Endothelial cell of umbilical vein (primary cell): ENCODE results near the gene TOP3B. TPM values are rescaled to one million over a fixed set of nuclear protein-coding genes. Genes with fewer than 3 reads are reported as not detected.

Experiments
- BruUV-seq: library from RNA; stranded (reverse); fragments of 400-500 nt; replicated peaks from 2 replicates; lab custom pipeline; 2021; lab: Mats Ljungman, UMichigan
- CTCF ChIA-PET: fragments of 300-600, 350-600 bp; sonication (Branson Sonifier 250); formaldehyde crosslinking; loops from one replicate; lab custom pipeline; 2021; ENCODE audit warnings: antibody characterized with exemption, inconsistent platforms; lab: Charles Lee
- POLR2A ChIA-PET: fragments of 300-600, 350-600 bp; sonication (Branson Sonifier 250); formaldehyde crosslinking; loops from one replicate; lab custom pipeline; 2021; ENCODE audit warnings: antibody characterized with exemption, inconsistent platforms; lab: Charles Lee
- DNase-seq: peaks from one replicate; pipeline ENCODE4 v3.0.0-alpha.2; 2011; ENCODE audit warnings: low read depth, low spot score
- FAIRE-seq: peaks from 2 replicates; lab custom pipeline; 2011; peaks lifted over from hg19 to GRCh38; lab: Jason Lieb, UNC
- H2AFZ ChIP-seq: 2 replicates; pipeline ENCODE4 v1.6.0; 2012; ENCODE audit warnings: low read depth, low read length, control low read depth, inconsistent platforms
- H3K27ac ChIP-seq: 2 replicates; pipeline ENCODE4 v1.5.1; 2011; ENCODE audit warnings: low read depth, mild to moderate bottlenecking, control low read depth, low read length, moderate library complexity; ENCODE audit not compliant: insufficient read depth
- H3K27me3 ChIP-seq, 2 experiments: 2 replicates each; pipeline versions ENCODE4 v1.6.0 to v1.6.1; 2011; ENCODE audit warnings: low read length in 2 of 2, mixed read lengths in 1 of 2; ENCODE audit not compliant: control insufficient read depth in 2 of 2, insufficient read depth in 2 of 2
- H3K36me3 ChIP-seq, 2 experiments: 2 replicates in 1 of 2; 3 replicates in 1 of 2; pipeline ENCODE4 v1.5.1; 2011; ENCODE audit warnings: low read length in 2 of 2, mild to moderate bottlenecking in 1 of 2, moderate library complexity in 1 of 2; ENCODE audit not compliant: control insufficient read depth in 2 of 2, insufficient read depth in 2 of 2; ENCODE audit errors: extremely low read depth in 1 of 2
- H3K4me1 ChIP-seq: 3 replicates; pipeline ENCODE4 v1.5.1; 2011; ENCODE audit warnings: mild to moderate bottlenecking, low read length; ENCODE audit not compliant: control insufficient read depth, insufficient read depth; ENCODE audit errors: extremely low read depth
- H3K4me2 ChIP-seq: 2 replicates; pipeline ENCODE4 v1.6.1; 2011; ENCODE audit warnings: low read length, control low read depth, mixed read lengths; ENCODE audit not compliant: insufficient read depth
- H3K4me3 ChIP-seq, 3 experiments: fragments of 200-600 bp in 1 of 3; sonication (generic), shearing (Covaris generic) in 1 of 3; replicated peaks in 1 of 3; 2 replicates each; pipeline ENCODE4 v1.5.1; 2011 to 2016; ENCODE audit warnings: control low read depth in 3 of 3, low read length in 3 of 3, mild to moderate bottlenecking in 2 of 3, inconsistent platforms in 1 of 3, low read depth in 1 of 3, moderate library complexity in 1 of 3; ENCODE audit not compliant: insufficient read depth in 1 of 3
- H3K79me2 ChIP-seq: 2 replicates; pipeline ENCODE4 v1.6.0; 2012; ENCODE audit warnings: low read length, inconsistent platforms; ENCODE audit not compliant: control insufficient read depth, insufficient read depth
- H3K9ac ChIP-seq: replicated peaks from 2 replicates; pipeline ENCODE3; 2011; ENCODE audit warnings: low read length, control low read depth; ENCODE audit not compliant: insufficient read depth; ENCODE audit errors: extremely low read depth
- H3K9me1 ChIP-seq: replicated peaks from 3 replicates; pipeline ENCODE4 v1.6.0; 2011; ENCODE audit warnings: mild to moderate bottlenecking, low read length; ENCODE audit not compliant: control insufficient read depth, insufficient read depth; ENCODE audit errors: extremely low read depth
- H3K9me3 ChIP-seq: replicated peaks from 2 replicates; pipeline ENCODE4 v1.5.1; 2012; ENCODE audit warnings: low read length, inconsistent platforms; ENCODE audit not compliant: control insufficient read depth, insufficient read depth
- H4K20me1 ChIP-seq: replicated peaks from 2 replicates; pipeline ENCODE3; 2011; ENCODE audit warnings: mild to moderate bottlenecking, low read length; ENCODE audit not compliant: control insufficient read depth, insufficient read depth; ENCODE audit errors: extremely low read depth
- CTCF ChIP-seq, 2 donors: IDR thresholded peaks; 1 replicate in 1 of 2; 2 replicates in 1 of 2; pipeline ENCODE4 v1.5.1; 2011; ENCODE audit warnings: low read length in 2 of 2, mild to moderate bottlenecking in 2 of 2, moderate library complexity in 2 of 2, control low read depth in 1 of 2, inconsistent platforms in 1 of 2, low read depth in 1 of 2; ENCODE audit not compliant: insufficient read depth in 1 of 2; ENCODE audit errors: extremely low read depth in 1 of 2
- EZH2 ChIP-seq: IDR thresholded peaks from 2 replicates; pipeline ENCODE4 v1.6.1; 2012; ENCODE audit warnings: borderline replicate concordance, low read depth, mild to moderate bottlenecking, moderate library complexity, low read length, inconsistent platforms; ENCODE audit not compliant: severe bottlenecking
- FOS ChIP-seq: IDR thresholded peaks from 2 replicates; pipeline ENCODE4 v1.6.1; 2011; ENCODE audit warnings: mild to moderate bottlenecking, low read length, moderate library complexity, borderline replicate concordance; ENCODE audit not compliant: insufficient read depth
- GATA2 ChIP-seq: IDR thresholded peaks from 2 replicates; pipeline ENCODE4 v1.7.0; 2011; ENCODE audit warnings: low read depth, mild to moderate bottlenecking, moderate library complexity, mixed read lengths, low read length; ENCODE audit not compliant: insufficient read length, insufficient read depth
- JUN ChIP-seq: IDR thresholded peaks from 2 replicates; pipeline ENCODE4 v1.6.1; 2011; ENCODE audit warnings: borderline replicate concordance, low read depth; ENCODE audit not compliant: insufficient read length, insufficient read depth
- MAX ChIP-seq: IDR thresholded peaks from 2 replicates; pipeline ENCODE4 v1.6.1; 2011; ENCODE audit not compliant: insufficient read depth, insufficient read length
- MYC ChIP-seq: IDR thresholded peaks from one replicate; pipeline ENCODE4 v1.6.1; 2011; ENCODE audit warnings: mild to moderate bottlenecking, low read depth, low read length
- POLR2A ChIP-seq: IDR thresholded peaks from 2 replicates; pipeline ENCODE4 v1.6.1; 2012; ENCODE audit warnings: low read depth, mild to moderate bottlenecking, control low read depth, low read length
- POLR2AphosphoS5 ChIP-seq: IDR thresholded peaks from 2 replicates; pipeline ENCODE4 v1.6.1; 2012; ENCODE audit warnings: low read depth, mild to moderate bottlenecking, control low read depth, low read length, moderate library complexity; ENCODE audit not compliant: insufficient read depth
- dilution Hi-C: fragments of 300-500 bp; cut with MboI; formaldehyde crosslinking; loops from one replicate; pipeline ENCODE4 v1.15.0; 2019; ENCODE audit warnings: low sequenced_read_pairs; ENCODE audit not compliant: extremely low pct_ligation_motif_present
- intact Hi-C: fragments of 100-400 bp; cut with micrococcal nuclease; formaldehyde crosslinking; loops from one replicate; pipeline ENCODE4 v1.10.0; 2022
- polyA plus RNA-seq, 4 experiments: library from polyadenylated mRNA; depleted of rRNA in 3 of 4; stranded (reverse) in 3 of 4; unstranded in 1 of 4; fragments of >200 nt; gene quantifications; 2 replicates each; pipeline versions ENCODE4 v1.2.1 to v1.2.3, GENCODE V29; 2011 to 2012; ENCODE audit warnings: missing spikeins in 1 of 4
- total RNA-seq: library from RNA; stranded (reverse); gene quantifications from 2 replicates; pipeline ENCODE4 v1.2.3, GENCODE V29; 2021

The TOP3B gene
- total and polyA plus RNA-seq, 2 donors (not counting 3 experiments of a cell fraction or from before 2014, with no cell fraction given): 25.2 to 56.5 TPM

- intact Hi-C loops (no loop called here), dilution Hi-C loops (no loop called here)
- no peak for TF ChIP-seq GATA2
- TF ChIP-seq FOS: no peak
- TF ChIP-seq MYC: no peak
- TF ChIP-seq MAX: no peak
- TF ChIP-seq EZH2: no peak
- TF ChIP-seq POLR2AphosphoS5: no peak
- TF ChIP-seq CTCF (IDR thresholded peaks at IDR 0.05; ENCODE audit: extremely low read depth in 1 of 2, insufficient read depth in 1 of 2, low read depth in 1 of 2, low read length in 2 of 2): no peak
- no peak for TF ChIP-seq POLR2A
- no peak for TF ChIP-seq JUN
- no peaks in the 10 kb centered on the region for H3K9me3 ChIP-seq
- no peaks in the 10 kb centered on the region for H4K20me1 ChIP-seq
- DNase-seq (no peak), FAIRE-seq (no peak)
- H2AFZ ChIP-seq: no peak overlapping the region
- ChIA-PET POLR2A (no interaction called here), CTCF (interaction anchor here (1.4 to 3.3 kb wide), 2 partner anchors 9 to 10 kb away, joined by 5 to 15 read pairs; partner anchors contain the start of gene PPM1F)
- no peak overlapping the region for H3K9ac ChIP-seq
- H3K36me3 ChIP-seq: peaks cover 15 to 45% of the 10 kb centered on the region in 2 experiments
- H3K4me3 ChIP-seq: no peak overlapping the region
- BruUV-seq: no TSS peak
- no peak overlapping the region for H3K27ac ChIP-seq
- H3K27me3 ChIP-seq: no peaks in the 10 kb centered on the region
- no peak overlapping the region for H3K4me2 ChIP-seq
- no peaks in the 10 kb centered on the region for H3K9me1 ChIP-seq
- no peaks in the 10 kb centered on the region for H3K4me1 ChIP-seq
- H3K79me2 ChIP-seq: no peaks in the 10 kb centered on the region
Observed at GRCh38 chr22:21961886-21962654, 20.5 kb downstream of the TOP3B start.
